EL (cell line): ENCODE data around the gene ARSI.

Experiments used
- DNase-seq: peaks from one replicate; pipeline ENCODE4 v3.0.0-alpha.2; 2016

The ARSI gene

GRCh38 chr5:150306775-150307174, 4.1 kb upstream of the ARSI start:
- DNase-seq, result no peak

- DNase-seq, result no peak
These were observed 2.9 kb upstream of the ARSI start for GRCh38 chr5:150305557-150305956.

- DNase-seq, result no peak
These were observed 2.4 kb upstream of the ARSI start for GRCh38 chr5:150305095-150305494.

GRCh38 chr5:150304481-150305081, 1.9 kb upstream of the ARSI start:
- DNase-seq, result no peak

GRCh38 chr5:150303660-150304386, 1.1 kb upstream of the ARSI start:
- no peak for DNase-seq

- DNase-seq, result no peak
These were observed 438 bp upstream of the ARSI start for GRCh38 chr5:150303070-150303615.

- no peak for DNase-seq
These were observed 804 bp downstream of the ARSI start for GRCh38 chr5:150301901-150302300.

- peak; percentile 51 for DNase-seq
These were observed 1.6 kb downstream of the ARSI start for GRCh38 chr5:150301170-150301505.

GRCh38 chr5:150300496-150301169, 2.1 kb downstream of the ARSI start:
- DNase-seq, result no peak

GRCh38 chr5:150299571-150300327, 3.0 kb downstream of the ARSI start:
- DNase-seq, result peak; percentile 67

- DNase-seq, result peak; percentile 95
These were observed 3.8 kb downstream of the ARSI start for GRCh38 chr5:150298701-150299451.

- no peak for DNase-seq
These were observed 4.6 kb downstream of the ARSI start for GRCh38 chr5:150297934-150298595.

GRCh38 chr5:150297236-150297890, 5.3 kb downstream of the ARSI start:
- DNase-seq, result no peak

- DNase-seq, result no peak
These were observed 6.2 kb downstream of the ARSI start for GRCh38 chr5:150296496-150296895.

GRCh38 chr5:150295741-150296486, 6.8 kb downstream of the ARSI start:
- DNase-seq, result no peak

- DNase-seq, result peak; percentile 79
These were observed 7.5 kb downstream of the ARSI start for GRCh38 chr5:150295172-150295634.

- no peak for DNase-seq
These were observed 8.1 kb downstream of the ARSI start for GRCh38 chr5:150294551-150295071.

GRCh38 chr5:150293091-150293941, 9.4 kb downstream of the ARSI start:
- DNase-seq, result no peak
